WTC11 (cell line): Measurements from ENCODE around the gene ARHGEF10L. TPM values are rescaled to one million over a fixed set of nuclear protein-coding genes. Genes with fewer than 3 reads are reported as not detected.
"Not testable (repeated sequence)": the region's sequence is repeated elsewhere in the genome, so short reads cannot be mapped to it uniquely, and the experiment has no call there.

Source experiments
- ATAC-seq: fragments of 200-7000 bp; cut with Tn5 transposase; 2 replicates; pipeline ENCODE4 v1.10.0; 2021; ENCODE audit warnings: mild to moderate bottlenecking, moderate library complexity
- CTCF ChIA-PET: fragments of 300-600 bp; sonication (Branson Sonifier 250); formaldehyde crosslinking; loops from one replicate; lab custom pipeline; 2021; ENCODE audit warnings: antibody characterized with exemption; lab: Charles Lee
- POLR2A ChIA-PET: fragments of 350-600 bp; sonication (Branson Sonifier 250); formaldehyde crosslinking; loops from one replicate; lab custom pipeline; 2021; ENCODE audit warnings: antibody characterized with exemption; lab: Charles Lee
- DNase-seq: peaks from one replicate; pipeline ENCODE4 v3.0.0; 2021; ENCODE audit warnings: low spot score
- H3K27ac Mint-ChIP-seq: 2 replicates; pipeline ENCODE4 v1.8.0; 2021; ENCODE audit warnings: mixed read lengths
- H3K27me3 Mint-ChIP-seq: 2 replicates; pipeline ENCODE4 v1.8.0; 2021; ENCODE audit warnings: low read depth, mild to moderate bottlenecking, moderate library complexity, mixed read lengths
- H3K36me3 Mint-ChIP-seq: 2 replicates; pipeline ENCODE4 v1.8.0; 2021; ENCODE audit warnings: mixed read lengths
- H3K4me1 Mint-ChIP-seq: 2 replicates; pipeline ENCODE4 v1.8.0; 2022; ENCODE audit warnings: mixed read lengths
- H3K4me3 Mint-ChIP-seq: 2 replicates; pipeline ENCODE4 v1.8.0; 2021; ENCODE audit warnings: mild to moderate bottlenecking, moderate library complexity, mixed read lengths
- H3K9me3 Mint-ChIP-seq: 2 replicates; pipeline ENCODE4 v1.8.0; 2021; ENCODE audit warnings: mixed read lengths
- AR ChIP-seq: fragments of 250-450 bp; sonication (Bioruptor Pico); IDR thresholded peaks from 2 replicates; pipeline ENCODE4 v1.9.0; 2021; ENCODE audit warnings: mild to moderate bottlenecking
- ATF1 ChIP-seq: sonication (generic); formaldehyde crosslinking; IDR thresholded peaks from 2 replicates; pipeline ENCODE4 v1.8.1; 2023; ENCODE audit warnings: mild to moderate bottlenecking, moderate library complexity, missing genetic modification reagents
- E2F4 ChIP-seq: sonication (generic); formaldehyde crosslinking; IDR thresholded peaks from 2 replicates; pipeline ENCODE4 v1.8.1; 2022; ENCODE audit warnings: low read depth, mild to moderate bottlenecking, moderate library complexity, missing genetic modification reagents, borderline replicate concordance
- FOXK1 ChIP-seq: sonication (generic); formaldehyde crosslinking; IDR thresholded peaks from 2 replicates; pipeline ENCODE4 v1.8.0; 2022; ENCODE audit warnings: mild to moderate bottlenecking, moderate library complexity, missing genetic modification reagents
- FOXP1 ChIP-seq: sonication (generic); formaldehyde crosslinking; IDR thresholded peaks from 2 replicates; pipeline ENCODE4 v1.8.0; 2022; ENCODE audit warnings: missing genetic modification reagents, mild to moderate bottlenecking, moderate library complexity, borderline replicate concordance
- GABPB1 ChIP-seq: sonication (generic); formaldehyde crosslinking; IDR thresholded peaks from 2 replicates; pipeline ENCODE4 v1.8.1; 2023; ENCODE audit warnings: mild to moderate bottlenecking, missing genetic modification reagents
- KAT7 ChIP-seq: sonication (generic); formaldehyde crosslinking; IDR thresholded peaks from 2 replicates; pipeline ENCODE4 v1.8.1; 2023; ENCODE audit warnings: missing genetic modification reagents, mild to moderate bottlenecking, borderline replicate concordance
- SMAD3 ChIP-seq: sonication (generic); formaldehyde crosslinking; IDR thresholded peaks from 2 replicates; pipeline ENCODE4 v1.8.0; 2022; ENCODE audit warnings: missing genetic modification reagents, mild to moderate bottlenecking, borderline replicate concordance
- SMAD4 ChIP-seq: sonication (generic); formaldehyde crosslinking; IDR thresholded peaks from 2 replicates; pipeline ENCODE4 v1.8.0; 2022; ENCODE audit warnings: mild to moderate bottlenecking, missing genetic modification reagents
- STAT6 ChIP-seq: sonication (generic); formaldehyde crosslinking; conservative IDR thresholded peaks from 2 replicates; pipeline ENCODE4 v1.8.1; 2023; ENCODE audit warnings: mild to moderate bottlenecking, low read depth, missing genetic modification reagents, moderate library complexity
- TP53 ChIP-seq: sonication (generic); formaldehyde crosslinking; IDR thresholded peaks from 2 replicates; pipeline ENCODE4 v1.8.1; 2023; ENCODE audit warnings: mild to moderate bottlenecking, missing genetic modification reagents
- total RNA-seq: library from RNA; stranded (reverse); gene quantifications from 3 replicates; pipeline ENCODE4 v1.2.3, GENCODE V29; 2021
- TF ChIP-seq, protein P1 (sequence below): sonication (generic); formaldehyde crosslinking; IDR thresholded peaks from 2 replicates; pipeline ENCODE4 v1.8.0; 2023; ENCODE audit warnings: mild to moderate bottlenecking, missing genetic modification reagents
- TF ChIP-seq, protein P2 (sequence below): sonication (generic); formaldehyde crosslinking; conservative IDR thresholded peaks from 2 replicates; pipeline ENCODE4 v1.8.1; 2022; ENCODE audit warnings: mild to moderate bottlenecking, missing genetic modification reagents

ARHGEF10L gene
- total RNA-seq, 1 experiment from 2014 or later = 34.4 TPM

DNA sequence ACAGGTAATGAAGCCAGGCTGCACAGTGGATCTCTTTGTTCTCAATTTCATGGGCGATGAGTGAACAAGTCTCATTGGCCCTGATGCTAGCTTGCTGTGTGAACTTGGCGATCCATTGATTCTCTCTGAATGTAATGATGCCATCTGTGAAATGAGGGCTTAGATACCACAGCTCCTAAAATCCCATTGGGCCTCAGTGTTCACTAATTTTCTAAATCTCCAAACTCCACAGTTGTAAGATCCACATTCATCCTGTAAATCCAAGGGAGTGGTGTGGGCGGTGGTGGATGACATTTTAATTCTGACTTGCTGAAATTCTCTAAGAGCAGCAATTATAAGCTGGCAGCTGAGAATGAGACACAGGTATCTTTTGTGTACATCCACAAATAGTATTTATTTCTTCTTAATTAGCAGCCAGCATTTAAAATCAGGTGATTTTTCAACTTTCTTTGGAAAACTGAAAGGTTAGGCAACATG lies 206.0 kb downstream of the ARHGEF10L start:
- no peak for DNase-seq
- POLR2A ChIA-PET = interaction anchor here (0.6 kb wide), 1 partner anchor 67 kb away, joined by 5 read pairs; no protein-coding TSS in a partner anchor
- TF ChIP-seq FOXP1 (CRISPR knock-in tag) (no peak), KAT7 (CRISPR knock-in tag) (no peak), SMAD4 (no peak), AR (CRISPR knock-in tag) (no peak), FOXK1 (CRISPR knock-in tag) (no peak), SMAD3 (CRISPR knock-in tag) (no peak), TP53 (CRISPR knock-in tag) (no peak), STAT6 (CRISPR knock-in tag) (no peak), GABPB1 (CRISPR knock-in tag) (no peak), ATF1 (CRISPR knock-in tag) (no peak), E2F4 (CRISPR knock-in tag) (no peak)
- TF ChIP-seq, protein P1, sequence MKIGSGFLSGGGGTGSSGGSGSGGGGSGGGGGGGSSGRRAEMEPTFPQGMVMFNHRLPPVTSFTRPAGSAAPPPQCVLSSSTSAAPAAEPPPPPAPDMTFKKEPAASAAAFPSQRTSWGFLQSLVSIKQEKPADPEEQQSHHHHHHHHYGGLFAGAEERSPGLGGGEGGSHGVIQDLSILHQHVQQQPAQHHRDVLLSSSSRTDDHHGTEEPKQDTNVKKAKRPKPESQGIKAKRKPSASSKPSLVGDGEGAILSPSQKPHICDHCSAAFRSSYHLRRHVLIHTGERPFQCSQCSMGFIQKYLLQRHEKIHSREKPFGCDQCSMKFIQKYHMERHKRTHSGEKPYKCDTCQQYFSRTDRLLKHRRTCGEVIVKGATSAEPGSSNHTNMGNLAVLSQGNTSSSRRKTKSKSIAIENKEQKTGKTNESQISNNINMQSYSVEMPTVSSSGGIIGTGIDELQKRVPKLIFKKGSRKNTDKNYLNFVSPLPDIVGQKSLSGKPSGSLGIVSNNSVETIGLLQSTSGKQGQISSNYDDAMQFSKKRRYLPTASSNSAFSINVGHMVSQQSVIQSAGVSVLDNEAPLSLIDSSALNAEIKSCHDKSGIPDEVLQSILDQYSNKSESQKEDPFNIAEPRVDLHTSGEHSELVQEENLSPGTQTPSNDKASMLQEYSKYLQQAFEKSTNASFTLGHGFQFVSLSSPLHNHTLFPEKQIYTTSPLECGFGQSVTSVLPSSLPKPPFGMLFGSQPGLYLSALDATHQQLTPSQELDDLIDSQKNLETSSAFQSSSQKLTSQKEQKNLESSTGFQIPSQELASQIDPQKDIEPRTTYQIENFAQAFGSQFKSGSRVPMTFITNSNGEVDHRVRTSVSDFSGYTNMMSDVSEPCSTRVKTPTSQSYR = no peak
- TF ChIP-seq, protein P2, sequence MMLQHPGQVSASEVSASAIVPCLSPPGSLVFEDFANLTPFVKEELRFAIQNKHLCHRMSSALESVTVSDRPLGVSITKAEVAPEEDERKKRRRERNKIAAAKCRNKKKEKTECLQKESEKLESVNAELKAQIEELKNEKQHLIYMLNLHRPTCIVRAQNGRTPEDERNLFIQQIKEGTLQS = no peak
- TF ChIP-seq, all 79 proteins: peak for 0
- ATAC-seq = no peak
- CTCF ChIA-PET = interaction anchor here (0.7 to 4.9 kb wide), 16 partner anchors 8 to 830 kb away, joined by 3 to 54 read pairs (median 4); no protein-coding TSS in a partner anchor
- Mint-ChIP-seq H3K36me3 (no peaks in the 10 kb centered on the region), H3K9me3 (no peaks in the 10 kb centered on the region), H3K4me1 (no peaks in the 10 kb centered on the region), H3K27me3 (no peaks in the 10 kb centered on the region; the same call in 1 of the 2 replicates), H3K4me3 (no peak overlapping the region), H3K27ac (no peak overlapping the region)

DNA sequence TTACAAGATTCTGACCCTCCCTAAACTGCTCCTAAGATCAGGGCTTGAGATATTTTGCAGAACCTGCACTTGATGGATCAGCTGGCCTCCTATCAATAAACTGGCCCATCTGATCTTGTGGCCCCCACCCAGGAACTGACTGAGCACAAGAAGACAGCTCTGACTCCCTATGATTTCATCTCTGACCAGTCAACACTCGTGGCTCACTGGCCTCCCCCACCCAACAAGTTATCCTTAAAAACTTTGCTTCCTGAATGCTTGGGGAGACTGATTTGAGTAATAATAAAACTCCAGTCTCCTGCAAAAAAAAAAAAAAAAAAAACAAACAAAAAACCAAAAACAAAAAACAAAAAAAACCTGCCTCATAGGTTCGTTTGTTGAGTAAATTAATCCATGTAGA lies 206.8 kb downstream of the ARHGEF10L start:
- H3K4me3 Mint-ChIP-seq, H3K36me3 Mint-ChIP-seq, ATAC-seq, H3K27ac Mint-ChIP-seq, DNase-seq, H3K27me3 Mint-ChIP-seq, H3K4me1 Mint-ChIP-seq, H3K9me3 Mint-ChIP-seq: not testable (repeated sequence)
- ChIA-PET CTCF (interaction anchor here (1.4 to 4.9 kb wide), 5 partner anchors 16 to 251 kb away, joined by 4 to 54 read pairs (median 6); no protein-coding TSS in a partner anchor), POLR2A (interaction anchor here (0.6 kb wide), 1 partner anchor 68 kb away, joined by 5 read pairs; no protein-coding TSS in a partner anchor)
